ENCODE data around the gene RCN2. TPM values are rescaled to one million over a fixed set of nuclear protein-coding genes. Genes with fewer than 3 reads are reported as not detected.

The RCN2 gene
- total and polyA plus RNA-seq, 2 of the 8 experiments (the other 6 are each of a cell fraction or from before 2014, with no cell fraction given) = 65.6 to 137 TPM

Small RNAs within 50 kb of the gene (small RNA-seq; reads per million reads assigned to genes)
- not detected for gene RN7SL278P (ENCODE audit: insufficient read depth)

Other genes with a start within 250 kb of the RCN2 start
- gene SCAPER, start 26.4 kb upstream of the RCN2 start, total RNA-seq (2021; fragmentation: NEBNext Ultra II Directional; extraction: Animal tissue kit (Norgen Biotek cat#: 25700)) = 6.8 and 6.9 TPM in 2 replicates
- 1.4 and 1.6 TPM in 2 replicates for gene SCAPER, start 26.4 kb upstream of the RCN2 start, polyA plus RNA-seq (2011; rRNA removed)
- gene PSTPIP1, start 63.4 kb downstream of the RCN2 start, total RNA-seq (2021; fragmentation: NEBNext Ultra II Directional; extraction: Animal tissue kit (Norgen Biotek cat#: 25700)) = 0.63 and 1.8 TPM in 2 replicates
- gene PSTPIP1, start 63.4 kb downstream of the RCN2 start, polyA plus RNA-seq (2011; rRNA removed) = 1.6 and 3.0 TPM in 2 replicates
- gene TSPAN3, start 139.4 kb downstream of the RCN2 start, total RNA-seq (2021; fragmentation: NEBNext Ultra II Directional; extraction: Animal tissue kit (Norgen Biotek cat#: 25700)) = 107 and 112 TPM in 2 replicates
- 172 and 238 TPM in 2 replicates for gene TSPAN3, start 139.4 kb downstream of the RCN2 start, polyA plus RNA-seq (2011; rRNA removed)

Measured in H1 (cell line).